ENCODE measurements around the gene DGKQ.

DGKQ gene

GRCh38 chr4:915041-915474, 58.3 kb downstream of the DGKQ start:
- ATAC-seq (replicated peaks; ENCODE audit: extremely low read depth, poor library complexity, severe bottlenecking) = no peak
- Mint-ChIP-seq H3K4me1 (peaks cover 54% of the 10 kb centered on the region), H3K36me3 (ENCODE audit: insufficient read depth) (peaks cover 28% of the 10 kb centered on the region), H3K27me3 (no peaks in the 10 kb centered on the region), H3K27ac (ENCODE audit: low read depth) (peak overlapping the region; percentile 85), H3K9me3 (no peaks in the 10 kb centered on the region), H3K4me3 (peak overlapping the region; percentile 53)
- no peak for DNase-seq (ENCODE audit: low spot score in 2 of 2)

DNA sequence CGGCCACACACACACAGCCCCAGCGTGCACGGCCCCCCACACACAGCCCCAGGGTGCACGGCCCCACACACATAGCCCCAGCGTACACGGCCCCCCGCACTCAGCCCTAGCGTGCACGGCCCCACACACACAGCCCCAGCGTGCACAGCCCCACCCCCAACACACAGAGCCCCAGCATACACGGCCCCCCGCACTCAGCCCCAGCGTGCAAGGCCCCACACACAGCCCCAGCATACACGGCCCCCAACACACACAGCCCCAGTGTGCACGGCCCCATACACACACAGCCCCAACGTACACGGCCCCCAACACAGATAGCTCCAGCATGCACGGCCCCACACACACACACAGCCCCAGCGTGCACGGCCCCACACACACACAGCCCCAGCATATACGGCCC, 58.8 kb downstream of the DGKQ start:
- H3K4me1 Mint-ChIP-seq = peaks cover 49% of the 10 kb centered on the region
- DNase-seq (ENCODE audit: low spot score in 2 of 2) (no peak), ATAC-seq (replicated peaks; ENCODE audit: extremely low read depth, poor library complexity, severe bottlenecking) (no peak)
- peak overlapping the region; percentile 85 for H3K27ac Mint-ChIP-seq (ENCODE audit: low read depth)
- H3K36me3 Mint-ChIP-seq (ENCODE audit: insufficient read depth) = peaks cover 29% of the 10 kb centered on the region
- no peaks in the 10 kb centered on the region for H3K9me3 Mint-ChIP-seq
- H3K4me3 Mint-ChIP-seq = peak overlapping the region; percentile 53
- H3K27me3 Mint-ChIP-seq = no peaks in the 10 kb centered on the region

GRCh38 chr4:913280-913618, 60.1 kb downstream of the DGKQ start:
- Mint-ChIP-seq H3K36me3 (ENCODE audit: insufficient read depth) (peaks cover 35% of the 10 kb centered on the region), H3K4me3 (no peak overlapping the region), H3K9me3 (no peaks in the 10 kb centered on the region), H3K4me1 (peaks cover 42% of the 10 kb centered on the region), H3K27me3 (no peaks in the 10 kb centered on the region), H3K27ac (ENCODE audit: low read depth) (no peak overlapping the region)
- no peak for ATAC-seq (replicated peaks; ENCODE audit: extremely low read depth, poor library complexity, severe bottlenecking)
- no peak for DNase-seq (ENCODE audit: low spot score in 2 of 2)

- no peak overlapping the region for H3K27ac Mint-ChIP-seq (ENCODE audit: low read depth)
- no peak for DNase-seq (ENCODE audit: low spot score in 2 of 2)
- peaks cover 39% of the 10 kb centered on the region for H3K36me3 Mint-ChIP-seq (ENCODE audit: insufficient read depth)
These were observed 60.7 kb downstream of the DGKQ start for GRCh38 chr4:912548-913279.

GRCh38 chr4:911871-912490, 61.4 kb downstream of the DGKQ start:
- Mint-ChIP-seq H3K27ac (ENCODE audit: low read depth) (no peak overlapping the region), H3K4me3 (no peak overlapping the region), H3K9me3 (no peaks in the 10 kb centered on the region), H3K4me1 (peaks cover 29% of the 10 kb centered on the region), H3K27me3 (no peaks in the 10 kb centered on the region), H3K36me3 (ENCODE audit: insufficient read depth) (peaks cover 39% of the 10 kb centered on the region)
- DNase-seq (ENCODE audit: low spot score in 2 of 2) (no peak), ATAC-seq (replicated peaks; ENCODE audit: extremely low read depth, poor library complexity, severe bottlenecking) (no peak)

More at GRCh38 chr4:912548-913279, 60.7 kb downstream of the DGKQ start:
- Mint-ChIP-seq H3K4me3 (no peak overlapping the region), H3K9me3 (no peaks in the 10 kb centered on the region), H3K27me3 (no peaks in the 10 kb centered on the region), H3K4me1 (peaks cover 36% of the 10 kb centered on the region)
- ATAC-seq (replicated peaks; ENCODE audit: extremely low read depth, poor library complexity, severe bottlenecking) = no peak

GRCh38 chr4:911221-911751, 62.1 kb downstream of the DGKQ start:
- ATAC-seq (replicated peaks; ENCODE audit: extremely low read depth, poor library complexity, severe bottlenecking) = no peak
- no peak for DNase-seq (ENCODE audit: low spot score in 2 of 2)
- no peaks in the 10 kb centered on the region for H3K9me3 Mint-ChIP-seq
- no peak overlapping the region for H3K4me3 Mint-ChIP-seq
- H3K27me3 Mint-ChIP-seq = no peaks in the 10 kb centered on the region
- peaks cover 22% of the 10 kb centered on the region for H3K4me1 Mint-ChIP-seq
- peak overlapping the region; percentile 74 for H3K27ac Mint-ChIP-seq (ENCODE audit: low read depth)
- H3K36me3 Mint-ChIP-seq (ENCODE audit: insufficient read depth) = peaks cover 42% of the 10 kb centered on the region

GRCh38 chr4:910366-911091, 62.8 kb downstream of the DGKQ start:
- DNase-seq (ENCODE audit: low spot score in 2 of 2) (no peak), ATAC-seq (replicated peaks; ENCODE audit: extremely low read depth, poor library complexity, severe bottlenecking) (no peak)
- no peak overlapping the region for H3K4me3 Mint-ChIP-seq
- H3K9me3 Mint-ChIP-seq = no peaks in the 10 kb centered on the region
- H3K27me3 Mint-ChIP-seq = no peaks in the 10 kb centered on the region
- H3K27ac Mint-ChIP-seq (ENCODE audit: low read depth) = peak overlapping the region; percentile 74
- H3K4me1 Mint-ChIP-seq = peaks cover 14% of the 10 kb centered on the region
- peaks cover 43% of the 10 kb centered on the region for H3K36me3 Mint-ChIP-seq (ENCODE audit: insufficient read depth)

DNA sequence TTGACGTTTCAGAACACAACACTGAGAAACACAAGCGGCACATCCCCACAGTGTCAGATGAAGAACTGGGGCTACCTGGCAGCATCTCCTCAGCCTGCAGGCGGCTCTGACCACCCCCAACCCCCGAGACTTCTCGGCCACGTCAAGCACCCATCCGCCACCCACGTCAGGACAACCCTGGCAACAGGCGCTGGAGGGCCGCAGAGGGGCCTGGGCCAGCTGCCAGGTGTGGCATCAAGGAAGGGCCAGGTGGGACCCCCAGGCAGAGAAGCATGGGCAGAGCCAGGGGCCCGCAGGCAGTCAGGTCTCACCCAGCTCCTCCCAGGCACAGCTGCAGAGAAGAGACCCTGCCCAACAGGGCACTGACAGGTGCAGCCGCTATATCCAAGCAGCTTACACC, 63.5 kb downstream of the DGKQ start:
- no peak overlapping the region for H3K27ac Mint-ChIP-seq (ENCODE audit: low read depth)
- H3K9me3 Mint-ChIP-seq = no peaks in the 10 kb centered on the region
- ATAC-seq (replicated peaks; ENCODE audit: extremely low read depth, poor library complexity, severe bottlenecking) (no peak), DNase-seq (ENCODE audit: low spot score in 2 of 2) (no peak)
- peaks cover 46% of the 10 kb centered on the region for H3K36me3 Mint-ChIP-seq (ENCODE audit: insufficient read depth)
- H3K27me3 Mint-ChIP-seq = no peaks in the 10 kb centered on the region
- H3K4me1 Mint-ChIP-seq = peaks cover 7% of the 10 kb centered on the region
- no peak overlapping the region for H3K4me3 Mint-ChIP-seq

GRCh38 chr4:909131-909571, 64.2 kb downstream of the DGKQ start:
- H3K9me3 Mint-ChIP-seq = no peaks in the 10 kb centered on the region
- DNase-seq (ENCODE audit: low spot score in 2 of 2) = no peak
- H3K27me3 Mint-ChIP-seq = no peaks in the 10 kb centered on the region
- no peak overlapping the region for H3K4me3 Mint-ChIP-seq
- ATAC-seq (replicated peaks; ENCODE audit: extremely low read depth, poor library complexity, severe bottlenecking) = no peak
- no peak overlapping the region for H3K27ac Mint-ChIP-seq (ENCODE audit: low read depth)
- peaks cover 5% of the 10 kb centered on the region for H3K4me1 Mint-ChIP-seq
- H3K36me3 Mint-ChIP-seq (ENCODE audit: insufficient read depth) = peaks cover 49% of the 10 kb centered on the region
